NCI-H510A (cell line): ENCODE data around the gene SFMBT2.

ENCODE experiments used
- DNase-seq: peaks from one replicate; lab custom pipeline; 2025; lab: John Stamatoyannopoulos, UW

Gene SFMBT2

GRCh38 chr10:7298495-7298894, 112.3 kb downstream of the SFMBT2 start:
- DNase-seq = no peak

GRCh38 chr10:7297094-7297493, 113.7 kb downstream of the SFMBT2 start:
- DNase-seq = no peak

- DNase-seq = no peak
Measured at GRCh38 chr10:7296648-7297047, 114.2 kb downstream of the SFMBT2 start.

- DNase-seq = no peak
Measured at GRCh38 chr10:7296076-7296475, 114.8 kb downstream of the SFMBT2 start.

GRCh38 chr10:7293378-7293920, 117.4 kb downstream of the SFMBT2 start:
- no peak for DNase-seq

- DNase-seq = no peak
Measured at GRCh38 chr10:7291487-7292270, 119.2 kb downstream of the SFMBT2 start.

- DNase-seq = no peak
Measured at GRCh38 chr10:7288060-7288690, 122.7 kb downstream of the SFMBT2 start.

GRCh38 chr10:7287377-7287776, 123.5 kb downstream of the SFMBT2 start:
- no peak for DNase-seq

GRCh38 chr10:7285522-7286322, 125.1 kb downstream of the SFMBT2 start:
- DNase-seq = no peak

GRCh38 chr10:7283246-7283645, 127.6 kb downstream of the SFMBT2 start:
- no peak for DNase-seq

GRCh38 chr10:7282457-7282856, 128.4 kb downstream of the SFMBT2 start:
- no peak for DNase-seq

- no peak for DNase-seq
Measured at GRCh38 chr10:7281429-7281828, 129.4 kb downstream of the SFMBT2 start.

GRCh38 chr10:7279303-7279702, 131.5 kb downstream of the SFMBT2 start:
- no peak for DNase-seq

GRCh38 chr10:7277867-7278266, 133.0 kb downstream of the SFMBT2 start:
- no peak for DNase-seq

GRCh38 chr10:7277432-7277831, 133.4 kb downstream of the SFMBT2 start:
- no peak for DNase-seq

- DNase-seq = no peak
Measured at GRCh38 chr10:7275761-7276440, 134.9 kb downstream of the SFMBT2 start.

GRCh38 chr10:7274293-7274692, 136.5 kb downstream of the SFMBT2 start:
- DNase-seq = no peak

- no peak for DNase-seq
Measured at GRCh38 chr10:7272008-7272407, 138.8 kb downstream of the SFMBT2 start.

GRCh38 chr10:7269988-7270387, 140.8 kb downstream of the SFMBT2 start:
- no peak for DNase-seq

- no peak for DNase-seq
Measured at GRCh38 chr10:7267142-7267541, 143.7 kb downstream of the SFMBT2 start.

- no peak for DNase-seq
Measured at GRCh38 chr10:7265396-7266123, 145.3 kb downstream of the SFMBT2 start.
